HG02981 (cell line): Measurements from ENCODE around the gene SCN4A.
A peak's percentile ranks its signal among the peaks of the same experiment; 100 is the strongest.
"Not testable (repeated sequence)": the region's sequence is repeated elsewhere in the genome, so short reads cannot be mapped to it uniquely, and the experiment has no call there.

Source experiments
- ATAC-seq: cut with Tn5 transposase; IDR thresholded peaks from one replicate; pipeline ENCODE4 v1.9.1; 2021; ENCODE audit warnings: mild to moderate bottlenecking, moderate library complexity; ENCODE audit not compliant: unreplicated experiment

SCN4A gene

DNA sequence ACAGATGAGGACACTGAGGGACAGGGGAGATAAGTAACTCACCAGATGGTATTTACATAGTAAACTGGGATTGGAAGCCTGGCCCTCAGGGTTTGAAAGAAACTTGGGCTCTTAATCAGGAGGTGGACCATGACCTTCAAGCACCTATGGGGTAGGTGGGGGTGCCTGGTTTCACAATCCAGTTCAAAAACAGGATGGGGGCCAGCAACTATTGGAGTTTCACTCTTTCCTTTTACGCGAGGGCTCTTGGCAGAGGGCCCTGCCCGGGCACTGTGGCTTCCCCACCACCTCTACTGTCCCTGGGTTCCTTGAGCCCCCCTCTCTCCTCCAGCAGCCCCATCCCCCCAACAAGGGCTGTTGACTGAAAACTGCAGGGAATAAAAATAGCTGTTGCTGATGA, 14.1 kb upstream of the SCN4A start:
- ATAC-seq: no peak

DNA sequence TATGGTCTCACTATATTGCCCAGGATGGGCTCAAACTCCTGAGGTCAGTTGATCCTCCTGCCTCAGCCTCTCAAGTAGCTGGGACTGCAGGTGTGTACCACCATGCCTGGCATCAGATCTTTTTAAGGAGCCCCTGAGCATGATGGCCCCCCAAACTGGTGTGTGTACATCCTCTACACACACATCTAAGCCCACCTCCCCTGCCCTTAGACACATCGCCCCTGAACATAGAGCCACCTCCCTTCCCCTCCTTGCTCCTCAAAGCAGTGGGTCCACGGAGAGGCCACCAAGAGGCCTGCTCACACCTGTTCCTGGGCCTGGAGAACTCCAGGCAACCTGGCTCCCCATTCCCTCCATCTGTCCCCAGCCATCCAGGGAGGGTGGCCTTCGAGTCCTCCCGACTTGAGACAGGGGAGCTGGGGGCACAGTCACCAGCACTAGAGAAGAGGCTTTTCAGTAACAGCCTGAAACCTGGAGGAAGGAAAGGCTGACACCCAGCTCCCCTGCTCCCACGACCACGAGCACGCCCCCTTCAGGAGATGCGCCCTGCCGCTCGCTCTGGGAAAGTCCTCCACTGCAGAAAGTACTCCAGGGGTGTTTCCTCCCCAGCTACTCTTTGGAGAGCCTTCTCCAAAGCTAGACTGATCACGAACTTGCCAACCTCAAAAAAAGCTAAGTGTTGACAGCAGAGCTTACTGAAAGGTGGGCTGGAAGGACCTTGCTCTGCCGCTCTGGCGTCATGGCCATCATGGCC, 12.8 kb upstream of the SCN4A start:
- no peak for ATAC-seq

DNA sequence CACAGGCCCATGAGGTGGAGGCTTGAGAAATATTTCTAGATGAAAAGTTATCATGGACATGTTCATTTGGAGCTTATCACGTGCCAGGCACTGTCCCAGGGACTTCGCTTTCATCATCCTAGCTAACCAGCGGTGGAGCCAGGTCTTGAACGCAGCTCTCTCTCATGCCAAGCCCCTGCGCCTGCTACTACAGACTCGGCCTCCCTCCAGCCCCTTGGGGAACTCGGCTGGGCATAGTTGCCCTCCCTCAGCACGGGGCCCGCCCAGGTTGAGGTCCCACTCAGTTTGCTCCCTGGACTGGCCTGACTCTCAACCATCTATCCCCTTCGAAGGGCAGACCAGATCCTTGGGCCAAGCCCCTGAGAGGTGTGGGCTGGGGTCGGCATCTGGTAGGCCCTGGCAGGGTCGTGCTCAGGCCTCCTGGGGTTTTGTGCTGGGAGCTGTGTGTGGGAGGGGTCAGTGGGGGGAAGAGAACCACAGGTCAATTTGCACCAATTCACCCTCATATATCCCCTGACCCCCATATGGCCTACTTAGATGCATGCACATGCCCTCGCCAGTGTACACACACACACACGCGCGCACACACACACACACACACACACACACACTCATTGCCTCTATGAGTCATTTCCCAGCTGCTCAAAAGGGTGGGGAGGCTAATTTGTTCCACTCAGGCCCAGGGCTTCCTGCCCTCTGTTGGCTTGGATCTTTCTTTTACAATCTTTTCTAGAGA, 12.1 kb upstream of the SCN4A start:
- no peak for ATAC-seq

DNA sequence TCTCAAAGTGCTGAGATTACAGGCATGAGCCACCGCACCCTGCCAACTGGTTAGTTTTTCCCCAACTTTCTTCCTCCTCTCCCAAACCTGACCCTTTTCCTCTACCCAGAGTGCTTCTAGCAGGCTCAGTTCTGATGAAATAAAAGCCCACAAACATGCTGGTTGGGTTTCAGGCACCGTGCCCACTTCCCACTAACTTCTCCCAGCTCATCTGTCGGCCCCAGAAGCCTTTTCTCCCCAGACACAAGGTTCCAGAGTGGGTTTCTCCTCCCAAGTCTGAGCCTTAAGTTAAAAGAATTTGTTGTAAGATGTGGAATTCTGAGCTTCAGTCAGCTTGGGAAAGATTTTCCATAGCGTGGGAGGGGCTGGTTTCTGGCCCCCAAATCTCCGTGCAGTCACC, 11.5 kb upstream of the SCN4A start:
- no peak for ATAC-seq

DNA sequence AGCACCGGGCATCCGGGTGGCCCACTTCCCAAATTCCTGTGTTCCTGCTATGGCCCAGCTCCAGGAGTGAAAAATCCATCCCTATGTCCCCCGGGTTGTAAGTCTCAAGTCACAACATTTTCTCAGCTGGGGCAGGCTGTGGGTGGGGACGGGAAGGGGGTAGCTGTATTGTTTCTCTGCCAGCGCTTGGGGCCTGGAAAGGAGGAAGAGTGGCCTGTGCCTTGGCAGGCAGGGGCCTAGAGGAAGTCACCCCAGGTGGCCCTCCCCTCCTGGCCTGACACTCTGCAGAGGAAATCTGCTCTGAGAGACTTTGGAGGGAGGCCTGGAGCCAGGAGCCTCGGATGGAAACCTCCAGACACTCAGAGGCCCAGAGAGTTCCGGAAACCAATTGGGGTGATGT, 10.6 kb upstream of the SCN4A start:
- ATAC-seq: no peak

DNA sequence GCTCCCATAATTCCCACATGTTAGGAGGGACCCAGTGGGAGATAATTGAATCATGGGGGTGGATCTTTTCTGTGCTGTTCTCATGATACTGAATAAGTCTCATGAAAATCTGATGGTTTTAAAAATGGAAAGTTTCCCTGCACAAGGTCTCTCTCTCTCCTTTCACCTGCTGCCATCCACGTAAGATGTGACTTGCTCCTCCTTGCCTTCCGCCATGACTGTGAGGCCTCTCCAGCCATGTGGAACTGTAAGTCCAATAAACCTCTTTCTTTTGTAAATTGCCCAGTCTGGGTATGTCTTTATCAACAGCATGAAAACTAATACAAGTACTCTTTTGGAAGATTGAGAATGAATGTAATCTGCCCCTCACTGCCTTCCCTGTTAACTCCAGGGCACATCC, 9.9 kb upstream of the SCN4A start:
- not testable (repeated sequence) for ATAC-seq

DNA sequence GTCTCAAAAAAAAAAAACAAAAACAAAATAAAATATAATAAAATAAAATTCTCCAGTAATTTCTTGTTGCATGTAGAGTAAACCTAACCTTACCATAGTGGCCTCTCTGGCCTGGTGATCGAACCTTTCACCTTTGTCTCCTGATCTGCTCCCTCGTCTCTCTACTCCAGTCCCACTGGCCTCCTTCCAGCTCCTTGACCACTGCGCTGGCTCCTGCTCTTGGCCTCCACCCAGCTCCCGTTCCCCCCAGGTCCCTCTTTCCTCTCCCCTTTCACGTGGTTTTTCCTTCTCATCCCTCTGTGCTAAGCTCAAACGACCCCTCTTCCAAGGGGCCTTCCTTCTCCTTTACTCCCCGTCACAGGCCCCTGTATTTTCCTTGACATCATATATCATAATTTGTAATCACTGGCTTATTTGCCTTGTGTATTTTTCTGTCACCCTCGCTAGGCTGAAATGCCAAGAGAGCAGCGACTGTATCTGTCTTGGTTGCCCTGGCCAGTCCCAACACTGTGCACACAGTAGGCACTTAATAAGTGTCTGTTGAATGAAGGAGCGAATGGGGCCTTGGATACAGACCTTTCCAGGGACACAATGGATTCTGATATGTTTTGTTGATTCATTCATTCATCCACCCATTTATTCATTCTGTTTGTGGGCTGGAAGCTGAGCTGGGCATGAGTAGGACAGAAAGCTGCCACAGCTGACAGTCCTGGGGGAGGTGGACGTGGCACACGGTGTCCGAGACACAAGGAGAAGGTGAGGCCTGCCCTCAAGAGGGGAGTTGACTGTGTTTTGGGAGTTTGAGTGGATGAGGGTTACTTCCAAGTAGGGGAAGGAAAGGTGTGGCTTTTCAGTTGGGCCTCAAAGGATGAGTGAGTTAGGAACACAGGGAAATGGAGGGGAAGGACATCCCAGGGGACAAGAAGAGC, 5.8 kb upstream of the SCN4A start:
- no peak for ATAC-seq

DNA sequence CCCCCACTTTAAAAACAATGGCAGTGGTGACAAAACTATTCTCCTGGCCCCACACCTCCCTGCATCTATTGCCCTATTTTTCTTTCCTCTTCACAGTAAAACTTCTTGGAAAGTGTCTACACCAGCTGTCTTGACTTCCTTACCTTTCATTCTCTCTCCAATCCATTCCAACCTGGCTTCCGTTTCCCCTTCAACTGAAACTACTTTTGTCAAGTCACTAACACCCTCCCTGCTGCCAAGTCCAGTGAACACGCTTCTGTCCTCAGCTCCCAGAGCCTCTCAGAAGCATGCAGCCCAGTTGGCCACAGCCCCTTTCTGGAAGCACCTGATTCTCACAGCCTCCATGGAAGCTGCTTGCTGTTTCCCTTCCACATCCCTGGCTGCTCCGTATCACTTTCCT, 4.0 kb upstream of the SCN4A start:
- no peak for ATAC-seq

DNA sequence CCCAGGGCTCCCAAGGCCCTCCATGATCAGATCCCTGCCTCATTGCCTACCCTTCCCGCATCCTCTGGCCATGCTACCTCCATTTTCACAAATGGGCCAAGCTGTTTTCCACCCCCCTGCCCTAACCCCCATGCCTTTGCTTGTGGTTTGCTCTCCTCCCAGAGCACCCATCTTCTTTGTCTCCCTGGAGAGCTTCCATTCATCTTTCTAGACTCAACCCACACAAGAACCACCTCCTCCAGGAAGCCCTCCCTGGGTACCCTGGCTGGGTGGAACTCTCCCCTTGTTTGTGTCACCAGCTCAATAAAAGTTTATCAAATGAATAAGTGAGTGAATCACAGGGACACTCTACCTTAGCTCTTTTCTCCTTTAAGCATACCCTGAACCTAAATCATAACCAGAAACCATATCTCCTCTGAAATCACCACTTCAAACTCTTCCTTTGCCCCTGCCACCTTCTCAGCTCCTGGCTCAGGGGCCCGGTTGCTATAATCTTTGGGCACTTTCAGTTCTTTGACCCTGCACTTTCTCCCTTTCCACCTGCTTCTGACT, 2.9 kb upstream of the SCN4A start:
- no peak for ATAC-seq

DNA sequence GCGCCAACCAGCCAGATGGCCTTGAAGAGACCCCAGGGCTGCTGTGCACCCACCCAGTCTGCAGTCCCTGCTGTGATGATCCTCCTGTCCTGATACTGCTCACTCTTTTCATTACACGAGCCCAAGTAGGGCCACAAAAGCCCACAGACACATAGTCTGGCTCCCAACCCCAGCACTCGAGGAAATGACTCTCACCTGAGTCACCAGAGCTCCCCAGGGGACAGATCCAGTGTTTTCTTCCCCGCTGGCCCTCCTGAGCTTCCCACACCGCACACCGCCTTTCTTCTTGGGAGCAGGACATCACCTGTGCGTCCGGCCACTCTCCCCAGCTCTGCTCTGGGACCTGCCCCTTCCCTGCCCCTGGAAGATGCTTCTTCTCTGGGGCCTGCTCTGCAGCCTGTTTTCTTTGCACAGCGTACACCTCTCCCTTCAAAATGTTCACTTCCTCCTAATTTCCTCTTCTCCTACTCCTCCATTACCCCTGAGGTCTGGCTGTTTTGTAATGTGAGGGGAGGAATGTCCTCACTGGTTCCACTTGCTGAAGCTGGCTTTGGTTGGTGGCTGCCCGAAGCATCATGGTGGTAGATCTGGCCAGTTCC, 2.0 kb upstream of the SCN4A start:
- no peak for ATAC-seq

DNA sequence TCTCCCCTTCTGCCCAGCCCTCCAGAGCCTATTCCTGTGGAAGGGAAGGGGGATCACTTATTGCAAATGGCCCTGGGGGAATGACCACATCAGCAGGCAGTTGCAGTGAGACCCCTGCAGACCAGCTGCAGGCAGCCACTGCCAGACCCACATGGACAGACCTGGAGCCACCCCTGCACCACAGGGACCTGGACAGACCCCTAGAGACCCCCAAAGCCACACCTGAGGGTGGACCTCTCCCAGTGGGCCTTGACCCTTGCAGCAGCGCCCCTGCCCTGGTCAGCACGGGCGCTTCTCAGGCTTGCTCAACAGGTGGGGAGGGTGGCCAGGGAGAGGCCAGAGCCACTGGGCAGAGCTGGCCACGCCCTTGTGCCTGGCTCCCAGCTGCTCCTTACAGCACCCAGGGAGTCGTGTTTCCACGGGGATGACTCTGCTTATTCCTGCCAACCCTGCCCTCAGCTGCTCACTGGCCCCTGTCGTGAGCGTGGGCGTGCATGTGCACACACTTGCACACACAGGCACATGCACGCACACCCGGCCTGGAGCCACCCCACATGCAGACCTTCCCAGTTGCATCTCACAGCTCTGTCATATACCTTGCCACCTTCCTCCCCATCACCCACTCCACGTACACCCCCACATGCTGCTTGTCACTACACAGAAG, 1.3 kb upstream of the SCN4A start:
- ATAC-seq: no peak

DNA sequence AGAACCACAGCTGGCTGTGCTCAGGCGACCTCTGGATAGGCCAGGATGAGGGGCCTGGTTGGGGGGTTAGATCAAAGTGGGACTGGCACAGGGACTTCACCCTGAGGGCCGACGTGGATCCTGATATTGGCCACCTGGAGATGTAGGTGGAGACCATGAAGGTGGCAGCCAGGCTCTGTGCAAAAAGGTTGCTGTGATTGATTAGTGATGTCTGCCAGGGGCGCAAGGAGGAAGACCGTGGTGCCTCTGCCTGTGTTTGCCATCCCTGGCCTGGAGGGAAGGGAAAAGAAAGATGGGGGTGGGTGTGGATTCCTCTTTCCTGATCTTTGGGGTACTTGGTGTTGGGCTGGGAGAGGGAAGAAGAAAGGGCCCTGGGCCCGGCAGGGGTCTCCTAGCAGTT, 529 bp upstream of the SCN4A start:
- no peak for ATAC-seq

DNA sequence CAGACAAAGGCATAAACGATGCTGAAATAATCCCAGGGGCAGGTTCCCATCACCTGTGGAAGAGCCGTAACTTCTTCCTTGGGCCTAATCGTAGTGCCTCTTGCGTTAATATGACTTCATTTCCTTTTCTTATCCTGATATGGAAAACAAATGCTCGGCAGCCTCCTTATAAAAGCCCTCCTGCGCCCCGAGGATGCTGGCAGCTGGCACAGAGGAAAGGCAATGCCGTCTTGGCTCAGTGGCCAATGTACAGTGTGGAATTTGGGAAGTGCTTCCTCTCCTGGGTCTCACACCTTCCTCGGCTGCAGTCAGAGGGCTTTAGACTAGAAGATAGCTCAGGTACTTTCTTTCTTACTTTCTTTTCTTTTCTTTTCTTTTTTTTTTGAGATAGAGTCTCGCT, 3.4 kb downstream of the SCN4A start:
- no peak for ATAC-seq

DNA sequence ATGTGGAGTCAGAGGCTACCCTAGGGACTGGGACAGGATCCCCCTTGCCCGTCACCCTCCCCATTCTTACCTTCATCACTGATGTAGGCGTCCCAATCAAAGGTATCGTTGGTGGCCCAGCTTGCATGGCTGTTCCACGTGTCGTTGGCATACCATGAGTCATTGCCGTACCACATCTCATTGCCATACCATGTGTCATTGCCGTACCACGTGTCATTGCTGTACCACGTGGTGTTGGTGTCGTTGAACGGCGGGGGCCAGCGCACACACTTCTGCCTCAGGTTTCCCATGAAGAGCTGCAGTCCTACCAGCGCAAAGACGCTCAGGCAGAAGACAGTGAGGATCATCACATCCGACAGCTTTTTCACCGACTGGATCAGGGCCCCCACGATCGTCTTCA, 4.8 kb downstream of the SCN4A start:
- no peak for ATAC-seq

DNA sequence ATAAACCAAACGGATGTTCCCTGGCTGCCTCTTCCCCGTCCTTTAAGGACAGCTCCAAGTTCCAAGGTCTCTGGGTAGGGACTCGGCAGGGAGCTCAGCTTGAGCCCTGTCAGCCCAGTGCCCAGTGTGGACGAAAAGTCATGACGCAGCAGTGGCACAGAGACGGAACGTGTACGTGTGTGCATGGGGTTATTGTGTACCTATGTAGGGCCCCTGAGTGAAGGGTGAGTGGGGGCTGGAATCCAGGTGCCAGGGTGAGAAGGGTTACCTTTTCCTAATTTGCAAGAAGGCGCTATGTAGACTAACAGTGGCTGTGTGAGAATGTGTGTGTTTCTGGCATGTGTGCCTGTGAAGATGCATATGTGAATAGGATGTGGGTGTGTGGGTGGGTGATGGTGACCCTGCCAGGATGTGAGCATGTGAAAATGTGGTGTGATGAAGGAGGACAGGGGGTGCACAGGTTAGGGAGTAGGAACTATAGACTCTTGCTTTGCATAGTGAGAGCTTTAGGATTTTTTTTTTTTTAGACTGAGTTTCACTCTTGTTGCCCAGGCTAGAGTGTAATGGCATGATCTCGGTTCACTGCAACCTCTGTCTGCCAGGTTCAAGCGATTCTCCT, 6.0 kb downstream of the SCN4A start:
- peak; percentile 67 for ATAC-seq

DNA sequence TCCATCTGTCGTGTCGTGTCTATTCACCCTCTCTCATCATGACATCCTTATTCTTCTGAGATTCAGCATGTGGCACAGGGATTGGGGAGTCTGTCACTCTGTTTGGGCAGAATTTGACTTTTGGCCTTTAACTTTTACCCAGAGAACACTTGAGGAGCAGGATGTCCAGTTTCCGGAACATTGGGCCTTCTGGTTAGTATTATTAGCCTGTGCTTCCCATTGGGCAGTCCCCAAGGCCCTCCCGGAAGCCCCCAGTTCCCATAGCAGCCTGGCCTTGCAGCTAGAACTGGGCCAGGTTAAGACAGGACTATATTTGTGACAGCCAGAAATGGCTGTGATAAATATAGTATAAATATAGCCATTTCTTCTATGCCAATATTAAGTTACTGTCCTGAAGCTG, 9.6 kb downstream of the SCN4A start:
- ATAC-seq: no peak

DNA sequence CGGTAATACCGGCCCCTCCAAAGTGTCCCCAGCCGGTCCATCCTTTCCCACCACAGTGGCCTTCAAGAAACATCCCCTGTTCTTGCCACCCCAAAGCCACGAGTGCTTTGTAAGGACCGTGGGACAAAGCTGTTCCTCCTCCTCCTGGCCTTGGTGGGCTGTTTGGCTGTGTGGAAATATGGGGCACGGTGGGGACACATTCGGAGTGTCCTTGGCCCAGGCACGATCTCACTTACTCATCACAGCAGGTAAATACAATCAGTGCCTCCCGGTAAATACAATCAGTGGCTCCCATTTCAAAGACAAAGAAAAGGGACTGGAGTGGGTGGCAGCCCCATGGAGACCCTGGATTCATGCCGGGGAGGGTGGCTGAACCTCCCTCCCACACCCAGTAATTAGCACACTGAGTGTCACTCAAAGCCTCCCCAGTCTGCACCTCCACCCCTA, 10.4 kb downstream of the SCN4A start:
- ATAC-seq: no peak

DNA sequence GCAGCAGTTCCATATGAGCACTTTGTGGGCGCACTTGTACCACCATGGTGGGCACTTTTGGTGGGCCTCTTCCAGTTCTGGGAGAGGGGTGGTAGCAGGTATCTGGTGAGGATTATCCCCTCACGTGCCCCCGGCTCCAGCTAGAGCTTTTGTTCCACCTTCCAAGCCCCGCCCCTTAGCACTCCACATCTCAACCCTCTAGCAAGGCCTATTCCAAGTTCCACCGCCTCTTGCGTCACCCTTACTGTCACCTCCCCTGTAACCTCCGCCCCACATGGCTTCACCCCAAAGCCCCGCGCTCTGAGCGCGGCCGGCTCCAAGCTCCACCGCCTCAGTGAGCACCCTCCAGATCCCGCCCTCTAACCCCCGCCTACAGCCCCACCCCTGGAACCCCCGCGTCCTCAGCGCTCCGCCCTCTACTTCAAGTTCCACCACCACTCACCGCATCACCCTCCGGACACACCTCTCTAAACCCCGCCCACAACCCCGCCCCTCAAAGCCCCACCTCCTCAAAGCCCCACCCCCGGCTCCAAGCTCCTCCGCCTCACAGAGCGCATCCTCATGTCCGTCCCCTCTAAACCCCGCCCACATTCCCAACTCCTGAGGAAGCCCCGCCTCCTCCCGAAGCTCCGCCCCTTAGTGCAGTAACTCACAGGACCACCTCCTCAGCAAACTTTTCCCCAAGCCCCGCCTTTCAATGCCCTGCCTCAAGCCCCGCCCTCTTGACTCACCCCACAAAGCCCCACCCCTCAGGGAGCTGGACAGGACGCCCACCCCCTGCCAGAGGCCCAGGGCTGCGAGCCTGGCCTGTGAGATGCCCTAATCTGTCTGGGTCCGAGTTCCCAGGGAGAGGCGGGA, 11.1 kb downstream of the SCN4A start:
- ATAC-seq: peak; percentile 48

DNA sequence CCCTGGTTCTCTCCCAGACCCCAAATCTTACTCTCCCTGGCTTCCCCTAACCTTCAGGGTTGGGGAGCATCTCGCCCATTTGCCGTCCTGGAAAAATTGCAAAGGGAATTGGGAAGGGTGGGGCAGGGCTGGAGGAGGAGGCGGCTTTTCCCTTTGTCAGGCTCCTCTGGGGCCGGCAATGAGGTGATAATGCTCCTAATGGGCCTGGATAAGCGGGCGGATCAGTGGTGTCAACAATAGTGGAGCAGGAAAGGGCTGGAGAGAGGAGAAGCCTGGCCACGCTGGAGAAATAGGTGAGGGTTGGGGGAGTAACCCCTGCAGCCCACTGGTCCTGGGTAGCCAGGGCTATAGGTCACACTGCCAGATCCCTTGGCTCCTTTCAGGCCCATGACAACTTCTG, 12.3 kb downstream of the SCN4A start:
- ATAC-seq: no peak
